Sigmoid colon (tissue), 3 donors: ENCODE measurements around the gene ELAPOR1.

ENCODE experiments used
- POLR2A ChIP-seq, 2 donors: fragments of 450-650 bp; IDR thresholded peaks; one replicate each; pipeline ENCODE4 v1.6.1; 2016; ENCODE audit warnings: antibody characterized with exemption in 2 of 2, mild to moderate bottlenecking in 2 of 2, moderate library complexity in 2 of 2
- TF ChIP-seq, protein P1 (sequence below), 4 experiments: fragments of 450-650 bp in 3 of 4; fragments of 200-600 bp in 1 of 4; IDR thresholded peaks; one replicate each; pipeline ENCODE4 v1.5.1; 2016 to 2019; ENCODE audit warnings: antibody characterized with exemption in 4 of 4, mild to moderate bottlenecking in 3 of 4, moderate library complexity in 2 of 4

DNA sequence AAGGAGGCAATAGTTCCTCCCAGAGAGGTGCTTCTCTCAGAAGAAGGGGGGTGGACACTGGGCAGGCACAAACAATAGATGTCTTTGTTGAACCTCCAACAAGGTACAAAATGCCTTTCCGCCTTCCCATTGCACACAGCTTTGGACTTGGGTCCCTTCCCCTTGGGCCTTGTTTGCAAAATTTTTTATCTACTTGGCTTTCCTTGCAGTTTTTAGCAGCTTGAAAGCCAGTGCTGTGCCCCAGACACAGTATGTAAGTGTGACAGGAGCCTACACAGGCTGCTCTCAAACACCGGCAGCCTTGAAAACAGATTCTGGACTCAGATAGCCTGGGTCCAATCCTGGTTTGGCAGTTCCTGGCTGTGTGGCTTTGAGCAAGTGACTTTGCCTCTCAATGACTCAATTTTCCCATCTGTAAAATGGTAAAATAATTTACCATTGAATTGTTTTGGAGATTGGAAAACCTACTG, 43.0 kb downstream of the ELAPOR1 start:
- TF ChIP-seq, protein P1, sequence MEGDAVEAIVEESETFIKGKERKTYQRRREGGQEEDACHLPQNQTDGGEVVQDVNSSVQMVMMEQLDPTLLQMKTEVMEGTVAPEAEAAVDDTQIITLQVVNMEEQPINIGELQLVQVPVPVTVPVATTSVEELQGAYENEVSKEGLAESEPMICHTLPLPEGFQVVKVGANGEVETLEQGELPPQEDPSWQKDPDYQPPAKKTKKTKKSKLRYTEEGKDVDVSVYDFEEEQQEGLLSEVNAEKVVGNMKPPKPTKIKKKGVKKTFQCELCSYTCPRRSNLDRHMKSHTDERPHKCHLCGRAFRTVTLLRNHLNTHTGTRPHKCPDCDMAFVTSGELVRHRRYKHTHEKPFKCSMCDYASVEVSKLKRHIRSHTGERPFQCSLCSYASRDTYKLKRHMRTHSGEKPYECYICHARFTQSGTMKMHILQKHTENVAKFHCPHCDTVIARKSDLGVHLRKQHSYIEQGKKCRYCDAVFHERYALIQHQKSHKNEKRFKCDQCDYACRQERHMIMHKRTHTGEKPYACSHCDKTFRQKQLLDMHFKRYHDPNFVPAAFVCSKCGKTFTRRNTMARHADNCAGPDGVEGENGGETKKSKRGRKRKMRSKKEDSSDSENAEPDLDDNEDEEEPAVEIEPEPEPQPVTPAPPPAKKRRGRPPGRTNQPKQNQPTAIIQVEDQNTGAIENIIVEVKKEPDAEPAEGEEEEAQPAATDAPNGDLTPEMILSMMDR (IDR thresholded peaks at IDR 0.05) = no peak
- no peak for TF ChIP-seq POLR2A (IDR thresholded peaks at IDR 0.05)
